Measurements from ENCODE around the gene GMPPA.

Gene GMPPA

DNA sequence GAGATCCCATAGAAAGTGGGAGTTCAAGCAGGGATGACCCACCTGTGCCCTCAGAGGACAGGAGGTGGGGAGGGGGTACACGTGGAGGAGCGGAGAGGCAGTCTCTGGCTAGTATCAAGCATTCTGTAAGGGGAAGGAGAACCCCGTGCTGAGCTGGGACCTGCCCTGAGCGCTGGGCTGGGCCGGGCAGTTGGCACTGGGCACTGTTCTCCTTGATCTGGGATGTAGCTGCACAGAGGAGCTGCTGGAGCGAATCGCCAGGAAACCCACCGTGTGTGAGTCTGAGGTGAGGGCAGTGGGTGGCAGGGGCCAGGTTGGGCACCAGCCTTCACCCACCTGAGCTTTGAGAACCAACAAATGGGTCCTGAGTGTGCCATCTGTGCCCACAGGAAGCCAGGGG is 19.8 kb upstream of the GMPPA start:
- TF ChIP-seq, protein P1, sequence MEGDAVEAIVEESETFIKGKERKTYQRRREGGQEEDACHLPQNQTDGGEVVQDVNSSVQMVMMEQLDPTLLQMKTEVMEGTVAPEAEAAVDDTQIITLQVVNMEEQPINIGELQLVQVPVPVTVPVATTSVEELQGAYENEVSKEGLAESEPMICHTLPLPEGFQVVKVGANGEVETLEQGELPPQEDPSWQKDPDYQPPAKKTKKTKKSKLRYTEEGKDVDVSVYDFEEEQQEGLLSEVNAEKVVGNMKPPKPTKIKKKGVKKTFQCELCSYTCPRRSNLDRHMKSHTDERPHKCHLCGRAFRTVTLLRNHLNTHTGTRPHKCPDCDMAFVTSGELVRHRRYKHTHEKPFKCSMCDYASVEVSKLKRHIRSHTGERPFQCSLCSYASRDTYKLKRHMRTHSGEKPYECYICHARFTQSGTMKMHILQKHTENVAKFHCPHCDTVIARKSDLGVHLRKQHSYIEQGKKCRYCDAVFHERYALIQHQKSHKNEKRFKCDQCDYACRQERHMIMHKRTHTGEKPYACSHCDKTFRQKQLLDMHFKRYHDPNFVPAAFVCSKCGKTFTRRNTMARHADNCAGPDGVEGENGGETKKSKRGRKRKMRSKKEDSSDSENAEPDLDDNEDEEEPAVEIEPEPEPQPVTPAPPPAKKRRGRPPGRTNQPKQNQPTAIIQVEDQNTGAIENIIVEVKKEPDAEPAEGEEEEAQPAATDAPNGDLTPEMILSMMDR (IDR thresholded peaks at IDR 0.05; ENCODE audit: low read depth, low read length, missing control alignments) = no peak
- DNase-seq (ENCODE audit: extremely low read depth, low read depth) = no peak
- H3K4me3 ChIP-seq (replicated peaks; ENCODE audit: low read depth, low read length) = no peak overlapping the region

DNA sequence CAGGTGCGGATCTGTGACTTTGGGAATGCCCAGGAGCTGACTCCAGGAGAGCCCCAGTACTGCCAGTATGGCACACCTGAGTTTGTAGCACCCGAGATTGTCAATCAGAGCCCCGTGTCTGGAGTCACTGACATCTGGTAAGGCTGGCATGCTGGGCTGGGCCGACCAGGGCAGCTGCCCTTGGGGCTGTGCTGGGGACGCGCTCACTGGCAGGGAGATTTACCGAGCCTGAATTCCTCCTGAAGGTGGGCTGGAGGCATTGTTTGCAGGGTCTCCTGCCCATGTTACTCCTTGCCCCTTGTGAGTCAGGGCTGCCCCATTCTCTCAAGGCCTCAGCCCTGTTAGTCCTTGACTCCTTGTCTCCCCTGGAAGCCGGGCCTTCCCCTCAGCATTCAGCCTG is 18.7 kb upstream of the GMPPA start:
- TF ChIP-seq, protein P1 (IDR thresholded peaks at IDR 0.05; ENCODE audit: low read depth, low read length, missing control alignments) = no peak
- H3K4me3 ChIP-seq (replicated peaks; ENCODE audit: low read depth, low read length) = no peak overlapping the region
- no peak for DNase-seq (ENCODE audit: extremely low read depth, low read depth)

DNA sequence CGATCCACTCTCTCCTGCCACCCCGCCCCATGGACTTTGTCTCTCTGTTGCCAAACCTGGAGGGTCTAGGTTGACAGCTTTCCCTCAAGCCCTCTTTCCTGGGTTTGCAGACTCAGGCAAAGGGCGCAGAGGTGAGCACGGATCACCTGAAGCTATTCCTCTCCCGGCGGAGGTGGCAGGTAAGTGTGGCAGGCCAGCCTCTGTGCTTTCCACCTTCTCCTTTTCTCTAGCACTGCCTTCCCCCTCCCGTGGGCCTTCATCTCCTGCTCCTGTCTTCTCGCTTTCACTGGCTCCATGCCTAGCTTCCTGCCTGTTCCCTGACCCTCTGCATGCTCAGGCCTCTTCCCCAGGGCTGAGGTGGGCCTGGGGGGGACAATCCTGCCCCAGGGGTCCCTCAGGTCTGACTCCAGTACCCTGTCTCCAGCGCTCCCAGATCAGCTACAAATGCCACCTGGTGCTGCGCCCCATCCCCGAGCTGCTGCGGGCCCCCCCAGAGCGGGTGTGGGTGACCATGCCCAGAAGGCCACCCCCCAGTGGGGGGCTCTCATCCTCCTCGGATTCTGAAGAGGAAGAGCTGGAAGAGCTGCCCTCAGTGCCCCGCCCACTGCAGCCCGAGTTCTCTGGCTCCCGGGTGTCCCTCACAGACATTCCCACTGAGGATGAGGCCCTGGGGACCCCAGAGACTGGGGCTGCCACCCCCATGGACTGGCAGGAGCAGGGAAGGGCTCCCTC is 15.9 kb upstream of the GMPPA start:
- no peak for DNase-seq (ENCODE audit: extremely low read depth, low read depth)
- no peak overlapping the region for H3K4me3 ChIP-seq (replicated peaks; ENCODE audit: low read depth, low read length)
- TF ChIP-seq, protein P1 (IDR thresholded peaks at IDR 0.05; ENCODE audit: low read depth, low read length, missing control alignments) = no peak

DNA sequence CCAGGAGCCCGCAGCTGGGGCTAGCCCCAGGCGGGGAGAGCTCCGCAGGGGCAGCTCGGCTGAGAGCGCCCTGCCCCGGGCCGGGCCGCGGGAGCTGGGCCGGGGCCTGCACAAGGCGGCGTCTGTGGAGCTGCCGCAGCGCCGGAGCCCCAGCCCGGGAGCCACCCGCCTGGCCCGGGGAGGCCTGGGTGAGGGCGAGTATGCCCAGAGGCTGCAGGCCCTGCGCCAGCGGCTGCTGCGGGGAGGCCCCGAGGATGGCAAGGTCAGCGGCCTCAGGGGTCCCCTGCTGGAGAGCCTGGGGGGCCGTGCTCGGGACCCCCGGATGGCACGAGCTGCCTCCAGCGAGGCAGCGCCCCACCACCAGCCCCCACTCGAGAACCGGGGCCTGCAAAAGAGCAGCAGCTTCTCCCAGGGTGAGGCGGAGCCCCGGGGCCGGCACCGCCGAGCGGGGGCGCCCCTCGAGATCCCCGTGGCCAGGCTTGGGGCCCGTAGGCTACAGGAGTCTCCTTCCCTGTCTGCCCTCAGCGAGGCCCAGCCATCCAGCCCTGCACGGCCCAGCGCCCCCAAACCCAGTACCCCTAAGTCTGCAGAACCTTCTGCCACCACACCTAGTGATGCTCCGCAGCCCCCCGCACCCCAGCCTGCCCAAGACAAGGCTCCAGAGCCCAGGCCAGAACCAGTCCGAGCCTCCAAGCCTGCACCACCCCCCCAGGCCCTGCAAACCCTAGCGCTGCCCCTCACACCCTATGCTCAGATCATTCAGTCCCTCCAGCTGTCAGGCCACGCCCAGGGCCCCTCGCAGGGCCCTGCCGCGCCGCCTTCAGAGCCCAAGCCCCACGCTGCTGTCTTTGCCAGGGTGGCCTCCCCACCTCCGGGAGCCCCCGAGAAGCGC is 15.0 kb upstream of the GMPPA start:
- TF ChIP-seq, protein P1 (IDR thresholded peaks at IDR 0.05; ENCODE audit: low read depth, low read length, missing control alignments) = no peak
- no peak overlapping the region for H3K4me3 ChIP-seq (replicated peaks; ENCODE audit: low read depth, low read length)
- no peak for DNase-seq (ENCODE audit: extremely low read depth, low read depth)

DNA sequence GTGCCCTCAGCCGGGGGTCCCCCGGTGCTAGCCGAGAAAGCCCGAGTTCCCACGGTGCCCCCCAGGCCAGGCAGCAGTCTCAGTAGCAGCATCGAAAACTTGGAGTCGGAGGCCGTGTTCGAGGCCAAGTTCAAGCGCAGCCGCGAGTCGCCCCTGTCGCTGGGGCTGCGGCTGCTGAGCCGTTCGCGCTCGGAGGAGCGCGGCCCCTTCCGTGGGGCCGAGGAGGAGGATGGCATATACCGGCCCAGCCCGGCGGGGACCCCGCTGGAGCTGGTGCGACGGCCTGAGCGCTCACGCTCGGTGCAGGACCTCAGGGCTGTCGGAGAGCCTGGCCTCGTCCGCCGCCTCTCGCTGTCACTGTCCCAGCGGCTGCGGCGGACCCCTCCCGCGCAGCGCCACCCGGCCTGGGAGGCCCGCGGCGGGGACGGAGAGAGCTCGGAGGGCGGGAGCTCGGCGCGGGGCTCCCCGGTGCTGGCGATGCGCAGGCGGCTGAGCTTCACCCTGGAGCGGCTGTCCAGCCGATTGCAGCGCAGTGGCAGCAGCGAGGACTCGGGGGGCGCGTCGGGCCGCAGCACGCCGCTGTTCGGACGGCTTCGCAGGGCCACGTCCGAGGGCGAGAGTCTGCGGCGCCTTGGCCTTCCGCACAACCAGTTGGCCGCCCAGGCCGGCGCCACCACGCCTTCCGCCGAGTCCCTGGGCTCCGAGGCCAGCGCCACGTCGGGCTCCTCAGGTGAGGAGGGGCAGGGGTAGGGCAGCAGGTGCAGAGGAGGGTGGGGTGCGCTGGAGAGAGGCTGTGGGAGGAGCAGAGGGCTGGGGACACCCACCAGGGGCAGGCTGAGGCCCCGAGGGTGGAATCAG is 14.1 kb upstream of the GMPPA start:
- no peak for DNase-seq (ENCODE audit: extremely low read depth, low read depth)
- TF ChIP-seq, protein P1 (IDR thresholded peaks at IDR 0.05; ENCODE audit: low read depth, low read length, missing control alignments) = no peak
- H3K4me3 ChIP-seq (replicated peaks; ENCODE audit: low read depth, low read length) = no peak overlapping the region

DNA sequence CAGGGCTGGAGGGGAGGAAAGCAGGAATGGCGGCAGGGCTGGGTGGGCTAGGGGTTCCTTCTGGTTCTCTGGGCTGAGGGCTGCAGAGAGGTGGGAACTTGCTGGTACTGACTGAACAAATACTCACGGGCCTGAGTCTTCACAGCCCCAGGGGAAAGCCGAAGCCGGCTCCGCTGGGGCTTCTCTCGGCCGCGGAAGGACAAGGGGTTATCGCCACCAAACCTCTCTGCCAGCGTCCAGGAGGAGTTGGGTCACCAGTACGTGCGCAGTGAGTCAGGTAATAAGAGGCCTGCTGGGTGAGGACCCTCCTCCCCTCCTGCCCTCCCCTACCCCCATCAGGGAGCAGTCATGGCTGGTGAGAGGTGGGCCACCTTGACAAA is 13.5 kb upstream of the GMPPA start:
- TF ChIP-seq, protein P1 (IDR thresholded peaks at IDR 0.05; ENCODE audit: low read depth, low read length, missing control alignments) = no peak

More for the DNA sequence above, 13.5 kb upstream of the GMPPA start:
- DNase-seq (ENCODE audit: extremely low read depth, low read depth) = no peak
- no peak overlapping the region for H3K4me3 ChIP-seq (replicated peaks; ENCODE audit: low read depth, low read length)
